HG02970 (cell line): ENCODE results near the gene FMNL3.
"Not testable (repeated sequence)": the region's sequence is repeated elsewhere in the genome, so short reads cannot be mapped to it uniquely, and the experiment has no call there.

Experiments used
- ATAC-seq: cut with Tn5 transposase; IDR thresholded peaks from one replicate; pipeline ENCODE4 v1.9.1; 2021; ENCODE audit warnings: mild to moderate bottlenecking, moderate library complexity, moderate number of reproducible peaks; ENCODE audit not compliant: unreplicated experiment, low FRiP score

Gene FMNL3

GRCh38 chr12:49609059-49609874, 97.9 kb downstream of the FMNL3 start:
- no peak for ATAC-seq

DNA sequence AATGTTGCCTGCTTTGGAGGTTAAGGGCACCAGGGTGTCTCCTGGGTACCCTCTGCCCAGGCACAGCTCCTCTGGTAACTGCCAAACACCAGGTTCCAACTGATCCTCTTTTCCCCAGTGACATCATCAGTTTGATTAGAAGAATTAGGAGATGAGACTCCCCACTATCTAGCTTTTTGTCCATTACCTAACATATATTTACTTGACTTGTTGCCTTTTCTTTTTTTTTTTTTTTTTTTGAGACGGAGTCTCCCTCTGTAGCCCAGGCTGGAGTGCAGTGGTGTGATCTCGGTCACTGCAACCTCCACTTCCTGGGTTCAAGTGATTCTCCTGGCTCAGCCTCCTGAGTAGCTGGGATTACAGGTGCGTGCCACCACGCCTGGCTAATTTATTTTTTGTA, 101.7 kb downstream of the FMNL3 start, which contains the start of gene FAM186B:
TSS of gene FAM186B (minus strand) at position 101 of the 400 bp plus-strand sequence. CDS start 162 bp downstream, outside the sequence.
- not testable (repeated sequence) for ATAC-seq

- no peak for ATAC-seq
These were observed 102.3 kb downstream of the FMNL3 start for GRCh38 chr12:49604856-49605255.

DNA sequence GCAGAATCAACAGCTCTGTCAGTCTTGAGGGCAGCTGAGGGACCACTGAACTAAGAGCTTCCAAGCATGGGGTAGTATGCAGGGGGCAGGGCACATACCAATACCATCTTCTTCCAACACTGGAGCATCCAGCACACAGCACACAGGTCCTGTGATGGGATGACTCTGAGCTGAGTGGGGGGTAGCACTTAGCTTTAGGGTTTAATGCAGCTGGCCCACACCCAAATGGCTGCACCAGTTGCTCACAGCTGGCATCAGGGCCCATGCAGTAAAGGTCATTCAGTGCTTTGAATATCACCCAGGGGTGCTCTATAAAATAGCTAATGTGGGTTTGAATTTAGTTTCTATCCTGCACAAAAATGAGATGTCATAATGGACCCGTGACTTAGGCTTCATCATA, 103.5 kb downstream of the FMNL3 start:
- no peak for ATAC-seq

GRCh38 chr12:49599961-49600360, 107.2 kb downstream of the FMNL3 start:
- no peak for ATAC-seq

DNA sequence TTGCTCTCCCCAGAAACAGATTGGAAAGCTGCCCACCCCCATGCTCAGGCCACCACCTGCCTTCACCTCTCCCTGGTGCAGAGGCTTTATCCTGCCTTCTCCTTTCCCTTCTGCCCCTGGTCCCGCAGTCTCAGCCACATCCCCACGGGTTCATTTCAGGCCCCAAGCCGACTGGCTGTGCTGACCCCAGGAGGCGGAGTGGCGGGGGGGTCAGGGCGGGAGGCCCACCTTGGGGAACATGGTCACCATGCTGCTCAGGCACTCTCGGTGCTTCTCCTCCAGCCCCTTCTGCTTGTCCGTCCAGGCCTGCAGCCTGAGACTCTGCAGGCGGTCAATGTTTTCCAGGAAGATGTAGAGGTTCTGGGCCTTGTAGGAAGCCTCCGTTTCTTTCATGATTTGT, 108.7 kb downstream of the FMNL3 start:
- no peak for ATAC-seq

- ATAC-seq, result no peak
These were observed 118.3 kb downstream of the FMNL3 start for GRCh38 chr12:49588721-49589516.

- no peak for ATAC-seq
These were observed 118.9 kb downstream of the FMNL3 start for GRCh38 chr12:49588281-49588680.

DNA sequence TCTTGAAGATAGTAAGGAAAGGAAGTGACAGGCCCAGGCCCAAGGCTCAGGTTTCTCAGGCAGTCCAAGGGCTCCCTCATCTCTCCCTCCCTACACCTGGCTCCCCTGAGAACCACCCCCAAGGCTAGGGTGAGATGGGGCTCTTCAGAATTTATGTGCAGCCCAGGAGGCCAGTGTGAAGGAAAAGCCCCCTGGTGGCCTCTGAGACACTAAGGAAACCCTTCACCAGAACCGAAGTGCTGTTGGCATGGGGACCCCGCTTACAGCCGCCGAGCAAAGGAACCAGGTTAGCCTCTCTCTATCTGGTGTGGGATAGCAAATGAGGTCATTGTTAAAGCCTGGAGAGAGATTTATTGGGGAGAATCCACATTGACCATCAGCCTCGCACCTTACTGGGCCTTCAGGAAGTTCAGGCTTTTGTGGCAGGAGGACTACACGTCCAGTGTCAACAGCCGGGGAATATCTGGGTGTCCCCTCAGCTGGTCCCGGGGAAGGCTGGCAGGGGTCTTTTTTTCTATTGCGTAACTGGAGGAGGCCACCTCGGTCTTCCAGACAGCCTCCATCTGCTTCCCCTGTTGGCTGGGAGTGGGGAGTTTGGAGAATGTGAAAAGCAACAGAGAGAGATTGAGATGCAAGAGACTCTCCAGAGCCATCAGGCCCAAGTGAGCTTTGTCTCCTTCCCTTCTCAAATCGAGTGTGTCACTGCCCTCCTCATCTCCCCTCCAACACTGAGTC, 119.9 kb downstream of the FMNL3 start:
- no peak for ATAC-seq
